GM19099 (cell line): ENCODE measurements around the gene B3GNT5.

Experiments
- POLR2A ChIP-seq: IDR thresholded peaks from 3 replicates; pipeline ENCODE4 v1.6.1; 2011; ENCODE audit warnings: low read depth; ENCODE audit not compliant: insufficient read length; ENCODE audit errors: extremely low read depth

Gene B3GNT5

DNA sequence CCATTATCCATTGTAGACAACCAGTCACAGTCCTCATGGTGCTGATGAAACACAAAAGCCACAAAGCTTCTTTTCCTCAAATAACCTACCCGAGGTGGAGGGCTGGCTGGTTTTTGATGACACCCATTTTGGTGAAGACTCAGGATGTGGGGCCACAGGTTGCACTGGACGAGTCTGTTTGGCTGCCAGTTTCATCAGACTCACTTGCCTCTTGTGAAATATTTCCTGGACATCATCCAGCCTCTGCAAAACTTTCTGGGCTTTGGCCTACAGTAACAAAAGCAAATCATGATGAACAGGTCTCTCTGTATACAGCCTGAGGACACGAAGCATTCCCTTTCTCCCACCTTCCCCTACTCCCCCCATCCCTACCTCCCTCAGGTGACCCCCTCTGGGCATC lies 42.2 kb downstream of the B3GNT5 start:
- no peak for TF ChIP-seq POLR2A

DNA sequence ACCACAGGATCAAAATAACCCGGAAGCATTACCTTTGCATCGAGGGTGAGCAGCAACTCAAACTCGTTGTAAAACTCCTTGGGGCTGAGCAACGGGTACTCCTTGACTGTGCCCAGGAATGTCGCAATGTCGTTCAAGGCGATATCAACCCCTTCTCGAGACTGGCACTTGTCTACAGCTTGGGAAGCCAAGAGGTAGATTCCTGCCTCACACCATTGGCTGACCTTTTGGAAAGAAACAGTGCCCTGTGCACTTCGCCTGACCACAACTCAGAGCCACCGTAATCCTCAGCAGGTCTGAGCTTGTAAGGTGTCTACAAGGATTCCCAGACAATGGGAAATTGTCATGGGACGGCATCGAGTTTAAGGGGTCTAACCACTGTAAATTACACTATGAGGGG lies 43.9 kb downstream of the B3GNT5 start:
- TF ChIP-seq POLR2A, result no peak

DNA sequence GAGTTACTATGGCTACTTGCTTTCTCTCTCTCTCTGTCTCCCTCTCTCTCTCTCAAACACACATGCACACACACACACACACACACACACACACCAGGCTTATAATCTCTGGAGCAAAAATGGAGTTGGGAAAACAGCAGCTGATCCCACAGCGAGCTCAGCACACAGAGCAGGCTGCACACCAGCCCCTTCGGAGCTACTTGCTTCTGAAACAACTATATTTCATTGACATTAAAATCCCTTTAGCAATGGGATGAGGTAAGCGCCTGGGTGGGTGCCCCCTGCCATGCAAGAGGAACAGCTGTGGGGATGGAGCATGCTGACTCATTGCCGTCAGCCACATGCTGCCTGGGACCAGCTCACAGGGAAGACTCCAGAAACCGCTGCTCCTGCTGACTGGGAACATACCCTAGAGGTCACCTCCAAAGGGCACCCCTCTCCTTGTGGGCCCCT lies 45.7 kb downstream of the B3GNT5 start:
- TF ChIP-seq POLR2A, result no peak

DNA sequence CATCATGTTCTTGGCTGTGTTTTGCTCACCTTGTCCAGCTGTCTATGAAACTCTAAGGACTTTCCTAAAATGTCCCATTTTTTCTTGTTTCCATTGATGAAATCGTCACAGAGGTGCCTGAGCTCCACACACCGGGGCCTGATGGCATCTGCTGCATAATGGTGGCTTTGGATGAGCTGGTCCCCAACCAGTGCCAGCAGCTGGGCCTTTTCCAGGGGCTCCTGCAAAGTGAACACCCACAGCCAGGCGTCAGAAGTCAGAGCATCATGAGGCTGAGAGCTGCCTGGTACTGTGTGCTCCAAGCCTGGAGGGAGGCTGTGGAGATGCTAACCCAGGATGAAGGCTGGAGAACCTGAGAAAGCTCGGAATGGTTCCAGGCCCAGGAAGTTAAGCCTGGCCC lies 46.9 kb downstream of the B3GNT5 start:
- TF ChIP-seq POLR2A, result no peak

DNA sequence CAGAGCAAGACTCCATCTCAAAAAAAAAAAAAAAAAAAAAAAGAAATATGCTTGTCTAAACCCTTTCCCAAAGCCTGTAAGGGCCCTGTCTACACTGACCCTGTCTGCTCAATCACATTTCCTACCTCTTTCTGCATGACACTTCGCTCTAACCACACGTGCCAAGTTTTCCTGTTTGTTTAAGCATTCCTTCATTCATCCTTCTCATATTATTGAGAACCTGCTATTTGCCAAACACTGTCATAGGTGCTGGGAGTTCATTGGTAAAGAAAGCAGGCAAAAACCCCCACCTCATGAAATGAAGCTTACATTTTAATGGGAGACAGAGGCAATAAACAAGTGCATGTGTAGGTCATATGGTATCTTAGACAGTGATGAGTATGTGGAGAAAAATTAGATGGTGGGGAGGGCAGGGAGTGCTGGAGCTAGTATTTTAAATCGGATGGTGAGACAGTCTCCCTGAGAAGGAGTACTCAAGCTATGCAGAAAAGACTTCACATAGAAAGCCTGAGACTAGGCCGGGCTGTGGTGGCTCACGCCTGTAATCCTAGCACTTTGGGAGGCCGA lies 48.0 kb downstream of the B3GNT5 start:
- no peak for TF ChIP-seq POLR2A

DNA sequence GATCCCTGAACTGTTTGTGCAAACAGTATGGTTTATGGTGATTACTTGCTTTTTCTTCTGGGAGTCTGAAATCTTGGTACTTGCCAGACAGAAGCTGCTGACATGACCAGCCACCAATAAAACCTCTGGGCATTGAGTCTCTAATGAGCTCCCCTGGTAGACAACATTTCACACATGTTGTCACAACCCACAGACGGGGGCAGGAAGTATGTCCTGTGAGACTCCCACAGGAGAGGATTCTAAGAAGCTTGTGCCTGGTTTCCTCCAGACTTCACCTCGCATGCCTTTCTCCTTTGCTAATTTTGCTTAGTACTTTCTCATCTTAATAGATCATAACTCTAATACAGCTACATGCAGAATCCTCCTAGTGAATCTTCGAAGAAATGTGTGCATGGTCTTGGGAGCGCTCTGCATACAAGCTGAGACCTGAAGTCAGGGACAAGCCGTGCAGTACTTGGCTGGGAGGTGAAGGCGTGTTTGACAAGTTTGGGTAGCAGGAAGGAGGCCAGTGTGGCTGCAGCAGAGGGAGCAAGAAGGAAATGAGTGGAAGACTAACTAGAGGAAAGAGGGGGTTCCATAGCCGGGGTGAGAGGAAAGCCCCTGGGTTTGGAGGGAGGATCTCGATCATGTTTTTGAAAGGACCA lies 49.0 kb downstream of the B3GNT5 start:
- TF ChIP-seq POLR2A, result no peak

DNA sequence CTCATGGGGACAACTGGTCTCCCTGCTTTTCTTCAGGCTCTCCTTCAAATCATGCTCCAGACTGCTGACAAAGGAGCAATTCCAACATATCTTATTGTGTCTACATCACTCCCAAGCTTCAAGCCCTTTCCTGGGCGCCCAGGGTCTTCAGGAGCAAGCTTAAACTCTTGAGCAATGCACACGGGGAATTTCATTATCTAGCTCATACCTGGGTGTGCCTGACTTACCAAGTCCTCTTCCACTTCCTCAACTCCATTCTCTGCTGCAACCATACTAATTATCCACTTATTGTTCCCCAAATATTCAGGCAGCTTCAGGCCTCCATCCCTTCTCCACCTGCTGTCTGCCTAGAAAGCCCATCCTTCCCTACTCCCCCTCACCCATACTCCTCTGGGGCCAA lies 50.6 kb downstream of the B3GNT5 start:
- no peak for TF ChIP-seq POLR2A

DNA sequence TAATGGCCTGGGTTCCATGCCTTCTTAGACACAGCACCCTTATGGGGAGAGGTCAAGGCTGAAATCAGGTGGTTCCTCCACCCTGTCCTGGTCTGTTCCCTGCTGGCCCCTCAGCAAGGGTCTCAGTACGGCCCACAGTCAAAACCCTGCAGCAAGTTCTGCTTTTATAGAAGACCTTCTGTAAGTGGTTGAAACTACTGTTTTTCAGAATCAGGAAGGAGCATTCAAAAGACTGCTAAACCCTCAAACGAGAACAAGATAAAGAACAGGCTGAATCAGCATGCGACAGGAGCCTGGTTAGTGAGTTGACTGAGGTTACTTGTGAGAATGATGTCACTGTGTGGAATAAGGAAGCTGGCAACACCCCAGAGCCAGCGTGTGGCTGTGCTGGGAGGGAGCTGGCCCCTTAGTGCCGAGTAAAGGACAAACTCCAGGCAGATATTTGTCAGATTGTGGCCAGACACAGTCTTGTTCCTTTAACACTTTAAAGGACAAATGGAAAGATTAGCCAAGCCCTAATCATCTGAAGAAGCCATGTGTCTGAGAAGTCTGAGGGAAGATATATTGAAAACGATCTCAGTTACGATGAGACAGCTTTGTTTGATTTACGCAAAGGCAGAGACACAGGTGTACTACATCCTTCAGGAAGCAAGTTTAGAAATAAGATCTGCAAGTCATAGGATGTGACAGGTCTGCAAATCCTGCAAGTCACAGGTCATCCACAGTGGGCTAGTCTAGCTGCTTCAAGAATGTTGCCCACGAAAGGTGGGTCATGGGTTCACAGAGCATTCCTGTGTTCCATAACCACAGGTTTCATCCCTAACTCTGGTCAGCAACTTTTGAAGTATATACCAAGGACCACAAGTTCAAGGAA lies 54.0 kb downstream of the B3GNT5 start:
- no peak for TF ChIP-seq POLR2A

DNA sequence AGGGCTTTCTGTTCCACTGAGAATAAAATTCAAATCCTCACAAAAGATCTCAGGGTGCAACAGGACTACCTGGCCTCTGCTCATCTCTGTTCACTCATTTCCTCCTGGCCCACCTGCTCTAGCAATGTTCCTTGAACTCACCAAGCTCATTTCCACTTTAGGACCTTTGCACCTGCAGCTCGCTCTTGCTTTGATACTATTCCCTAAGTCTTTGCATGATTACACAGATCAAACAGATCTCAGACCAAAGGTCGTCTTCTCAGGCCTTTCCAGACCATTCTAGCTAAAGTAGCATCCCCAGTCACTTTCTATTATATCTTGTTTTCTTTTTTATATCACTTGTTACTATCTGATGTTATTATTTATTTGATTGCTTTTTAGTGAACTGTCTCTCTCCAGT lies 54.7 kb downstream of the B3GNT5 start:
- no peak for TF ChIP-seq POLR2A

DNA sequence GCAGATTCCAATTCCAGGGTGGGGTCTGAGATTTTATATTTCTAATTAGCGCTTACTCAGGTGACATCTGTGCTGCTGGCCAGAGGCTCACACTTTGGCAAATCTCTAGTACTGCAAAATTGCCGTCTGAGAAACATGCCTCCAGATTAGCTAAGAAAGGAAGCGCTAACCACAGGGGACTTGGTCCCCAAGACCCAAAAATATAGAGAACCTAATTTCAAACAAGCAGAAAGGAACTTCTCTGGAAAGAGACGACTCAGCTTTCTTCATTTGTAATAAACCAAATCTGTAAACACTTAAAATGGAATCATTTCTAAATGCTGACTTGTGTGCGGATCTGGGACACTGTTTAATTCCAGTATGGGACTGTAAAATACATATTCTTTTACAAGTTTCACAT lies 55.7 kb downstream of the B3GNT5 start:
- no peak for TF ChIP-seq POLR2A

DNA sequence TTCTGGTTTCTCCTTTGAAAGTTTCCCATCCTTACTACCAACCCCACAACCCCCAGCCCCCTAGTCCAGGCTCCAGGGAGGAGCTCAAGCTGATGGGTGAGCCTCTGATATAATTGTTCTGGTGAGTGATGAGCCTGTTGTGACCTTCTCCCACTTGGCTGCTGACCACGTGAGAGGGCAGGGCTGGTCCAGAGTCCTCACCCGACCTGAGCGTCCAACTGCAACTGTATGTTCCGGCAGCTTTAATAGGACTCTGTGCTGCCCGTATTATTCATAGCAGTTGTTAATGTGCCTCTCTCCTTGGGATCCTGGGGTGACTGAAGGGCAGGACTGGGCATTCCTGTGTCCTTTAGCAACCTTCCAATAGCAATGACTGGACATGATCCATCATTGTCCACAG lies 56.2 kb downstream of the B3GNT5 start:
- TF ChIP-seq POLR2A, result no peak

DNA sequence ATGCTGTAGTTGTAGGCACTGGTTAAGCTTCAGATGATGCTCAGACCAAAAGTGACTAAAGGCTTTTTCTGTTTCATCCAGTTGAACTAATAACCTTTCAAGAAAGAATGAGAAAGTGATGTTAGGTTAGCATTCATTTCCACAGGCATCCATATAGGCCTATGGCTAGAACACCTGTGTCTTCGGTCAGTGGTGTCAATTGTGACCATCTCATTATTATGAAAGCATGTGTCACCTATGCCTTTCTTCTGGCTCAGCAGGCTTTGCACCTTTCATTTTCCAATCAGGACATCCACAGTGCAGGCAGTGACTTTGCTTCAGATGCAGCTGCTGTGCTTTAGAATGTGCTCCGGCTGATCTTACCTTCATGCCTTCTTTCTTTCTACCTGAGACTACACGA lies 57.9 kb downstream of the B3GNT5 start:
- TF ChIP-seq POLR2A, result no peak

DNA sequence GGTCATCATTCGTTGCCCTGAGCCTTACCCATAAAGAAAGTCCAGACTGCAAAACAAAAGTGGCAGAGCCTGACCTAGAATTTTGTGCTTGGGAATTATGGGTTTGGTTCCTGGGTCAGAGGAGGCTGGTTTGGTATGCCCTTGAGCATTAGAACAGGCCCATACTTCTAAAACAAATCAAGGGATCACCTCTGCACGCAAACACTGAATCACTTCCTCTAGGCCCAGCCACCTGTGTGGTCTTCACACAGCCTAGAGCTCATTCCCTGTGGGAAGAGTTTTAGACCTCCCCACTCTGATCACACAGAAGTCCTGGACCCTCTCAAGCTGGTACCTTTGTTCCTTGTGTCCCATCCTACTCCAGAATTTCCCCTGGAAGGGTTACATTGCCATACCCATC lies 59.4 kb downstream of the B3GNT5 start:
- TF ChIP-seq POLR2A, result no peak

DNA sequence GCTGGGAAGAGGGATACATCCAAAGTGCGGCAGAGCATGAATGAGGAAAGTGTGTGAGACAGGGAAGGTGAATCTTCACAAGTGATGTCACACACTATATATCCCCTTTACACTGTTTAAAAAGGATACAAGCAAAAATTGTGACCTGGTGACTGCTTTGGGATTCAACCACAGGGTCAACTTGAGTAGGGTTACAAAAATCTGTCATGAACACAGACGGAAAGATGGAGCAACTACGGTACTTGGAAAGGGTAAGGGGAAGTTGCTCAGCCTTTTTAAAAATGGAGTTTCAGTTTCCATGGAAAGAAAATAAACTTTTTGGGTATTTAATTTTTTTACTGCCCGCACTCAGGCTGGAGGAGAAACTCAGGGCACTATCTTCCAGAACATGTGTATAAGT lies 60.3 kb downstream of the B3GNT5 start:
- TF ChIP-seq POLR2A, result no peak

DNA sequence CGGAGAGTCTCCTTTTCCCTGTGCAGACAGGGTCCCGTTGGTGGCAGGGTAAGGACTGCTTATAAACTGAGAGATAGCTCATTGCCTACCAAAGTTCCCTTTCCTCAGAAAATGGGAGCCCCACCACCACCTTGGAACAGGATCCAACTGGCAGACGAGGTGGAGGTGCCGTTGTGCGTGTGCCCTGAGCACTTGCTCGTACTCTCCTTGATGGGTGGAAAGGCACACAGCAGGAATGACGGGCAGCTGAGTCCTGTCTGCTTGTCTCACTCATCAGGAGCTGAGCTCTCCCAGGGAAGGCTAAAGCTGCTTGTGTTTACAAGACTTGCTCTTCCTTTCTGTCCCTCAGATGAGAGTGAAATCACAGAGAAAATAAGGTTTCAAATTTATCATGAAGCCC lies 60.7 kb downstream of the B3GNT5 start:
- no peak for TF ChIP-seq POLR2A

DNA sequence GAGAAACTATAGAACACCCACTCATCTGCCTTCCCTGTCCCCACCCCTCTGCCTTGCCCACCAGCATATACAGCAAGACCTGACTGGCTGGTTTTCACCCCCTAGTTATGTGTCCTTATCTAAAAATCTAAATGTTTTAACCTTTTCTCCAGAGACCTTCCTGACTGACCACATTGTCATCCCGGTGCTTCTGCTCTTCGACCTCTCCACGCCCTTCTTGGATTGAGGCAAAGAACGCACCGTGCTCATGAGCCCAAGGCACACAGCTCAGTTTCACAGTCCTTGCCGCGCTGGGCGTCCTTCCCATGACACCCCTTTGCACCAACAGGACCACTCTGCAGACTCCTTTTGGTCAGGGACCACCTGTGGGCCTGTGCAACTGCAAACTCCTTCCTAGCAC lies 62.7 kb downstream of the B3GNT5 start:
- no peak for TF ChIP-seq POLR2A
